HCT116 (cell line): ENCODE data around the gene RFESD. TPM values are rescaled to one million over a fixed set of nuclear protein-coding genes. Genes with fewer than 3 reads are reported as not detected.

Source experiments
- ATAC-seq: fragments of 200-7000 bp; cut with Tn5 transposase; 2 replicates; pipeline ENCODE4 v1.9.1; 2020; ENCODE audit warnings: mild to moderate bottlenecking, moderate library complexity
- BruUV-seq: library from RNA; stranded (reverse); fragments of 400-500 nt; replicated peaks from 2 replicates; lab custom pipeline; 2021; lab: Mats Ljungman, UMichigan
- CTCF ChIA-PET: fragments of 300-600 bp; sonication (Branson Sonifier 250); formaldehyde crosslinking; loops from one replicate; lab custom pipeline; 2021; ENCODE audit warnings: antibody characterized with exemption; lab: Charles Lee
- POLR2A ChIA-PET: fragments of 300-600, 350-600 bp; sonication (Branson Sonifier 250); formaldehyde crosslinking; loops from one replicate; lab custom pipeline; 2021; ENCODE audit warnings: antibody characterized with exemption; lab: Charles Lee
- RAD21 ChIA-PET, 2 experiments: fragments of 300-600 bp; sonication (Branson Sonifier 250); formaldehyde crosslinking; loops; one replicate each; lab custom pipeline; 2023; ENCODE audit warnings: low total read pairs in 2 of 2; ENCODE audit not compliant: uncharacterized antibody in 2 of 2, unreplicated experiment in 2 of 2, low non-redundant PET in 1 of 2; lab: Charles Lee
- DNase-seq: peaks from one replicate; pipeline ENCODE4 v3.0.0-alpha.2; 2010; ENCODE audit warnings: low read depth, low spot score
- H2AFZ ChIP-seq: fragments of 200-600 bp; shearing (Covaris generic), sonication (generic); 2 replicates; pipeline ENCODE4 v1.6.1; 2017; ENCODE audit warnings: low read depth, mixed run types, mixed read lengths, antibody characterized with exemption, low read length; ENCODE audit not compliant: poor library complexity, severe bottlenecking
- H3K27ac ChIP-seq: 2 replicates; pipeline ENCODE4 v1.5.1; 2012; ENCODE audit warnings: low read depth, low read length
- H3K27me3 ChIP-seq: fragments of 200-600 bp; sonication (generic); 2 replicates; pipeline ENCODE4 v1.6.1; 2016; ENCODE audit warnings: mixed run types, low read length, mixed read lengths; ENCODE audit not compliant: insufficient read depth
- H3K36me3 ChIP-seq, 2 experiments: fragments of 200-500 bp in 1 of 2; fragments of 200-600 bp in 1 of 2; sonication (Bioruptor generic) in 1 of 2; sonication (generic) in 1 of 2; 2 replicates each; pipeline versions ENCODE4 v1.5.1 to v1.6.1; 2014 to 2016; ENCODE audit warnings: low read length in 2 of 2, inconsistent platforms in 1 of 2, mixed read lengths in 1 of 2, mixed run types in 1 of 2; ENCODE audit not compliant: insufficient read depth in 2 of 2, control insufficient read depth in 1 of 2
- H3K4me1 ChIP-seq, 2 experiments: fragments of 200-600 bp in 1 of 2; sonication (generic) in 1 of 2; 2 replicates each; pipeline versions ENCODE4 v1.5.1 to v1.6.1; 2012 to 2017; ENCODE audit warnings: low read length in 2 of 2, inconsistent platforms in 1 of 2, mild to moderate bottlenecking in 1 of 2, mixed read lengths in 1 of 2, mixed run types in 1 of 2, moderate library complexity in 1 of 2; ENCODE audit not compliant: insufficient read depth in 2 of 2, control insufficient read depth in 1 of 2
- H3K4me2 ChIP-seq: fragments of 200-600 bp; sonication (generic); 2 replicates; pipeline ENCODE4 v1.6.1; 2017; ENCODE audit warnings: mixed run types, low read length, mixed read lengths
- H3K4me3 ChIP-seq, 2 experiments: fragments of 200-600 bp in 1 of 2; sonication (generic) in 1 of 2; replicated peaks in 1 of 2; 2 replicates each; pipeline ENCODE4 v1.5.1; 2011 to 2016; ENCODE audit warnings: low read length in 2 of 2, control low read depth in 1 of 2, low read depth in 1 of 2, mild to moderate bottlenecking in 1 of 2, mixed read lengths in 1 of 2, mixed run types in 1 of 2
- H3K79me2 ChIP-seq: fragments of 200-600 bp; sonication (generic); 2 replicates; pipeline ENCODE4 v1.6.1; 2017; ENCODE audit warnings: mild to moderate bottlenecking, mixed run types, low read length, moderate library complexity, mixed read lengths; ENCODE audit not compliant: insufficient read depth
- H3K9ac ChIP-seq: fragments of 200-600 bp; sonication (generic); 2 replicates; pipeline ENCODE4 v1.6.1; 2016; ENCODE audit warnings: low read length, mixed read lengths
- H3K9me2 ChIP-seq: fragments of 200-600 bp; sonication (generic), shearing (Covaris generic); 2 replicates; pipeline ENCODE4 v1.6.1; 2017; ENCODE audit warnings: mixed run types, mild to moderate bottlenecking, moderate library complexity; ENCODE audit not compliant: insufficient read depth
- H3K9me3 ChIP-seq, 2 experiments: fragments of 200-500 bp in 1 of 2; fragments of 200-600 bp in 1 of 2; sonication (Bioruptor generic) in 1 of 2; sonication (generic) in 1 of 2; 2 replicates each; pipeline ENCODE4 v1.6.1; 2014 to 2017; ENCODE audit warnings: low read length in 2 of 2, mixed read lengths in 2 of 2, inconsistent platforms in 1 of 2, low read depth in 1 of 2, mild to moderate bottlenecking in 1 of 2, mixed run types in 1 of 2, moderate library complexity in 1 of 2; ENCODE audit not compliant: control insufficient read depth in 1 of 2, insufficient read depth in 1 of 2
- H4K20me1 ChIP-seq: fragments of 200-600 bp; sonication (generic), shearing (Covaris generic); 2 replicates; pipeline ENCODE4 v1.6.1; 2017; ENCODE audit warnings: mixed run types, mild to moderate bottlenecking, moderate library complexity; ENCODE audit not compliant: insufficient read depth
- ATF3 ChIP-seq: IDR thresholded peaks from 2 replicates; pipeline ENCODE4 v1.6.1; 2012
- CEBPB ChIP-seq: IDR thresholded peaks from 2 replicates; pipeline ENCODE4 v1.6.1; 2012; ENCODE audit warnings: low read depth
- CTCF ChIP-seq, 3 experiments: fragments of 200-600 bp in 1 of 3; sonication (generic) in 1 of 3; IDR thresholded peaks in 2 of 3; conservative IDR thresholded peaks in 1 of 3; 2 replicates each; pipeline ENCODE4 v1.5.1; 2012 to 2017; ENCODE audit warnings: low read depth in 2 of 3, low read length in 2 of 3, antibody characterized with exemption in 1 of 3, borderline replicate concordance in 1 of 3, control low read depth in 1 of 3, mild to moderate bottlenecking in 1 of 3, mixed read lengths in 1 of 3, mixed run types in 1 of 3, moderate library complexity in 1 of 3; ENCODE audit not compliant: insufficient read depth in 1 of 3
- MAX ChIP-seq: IDR thresholded peaks from 2 replicates; pipeline ENCODE4 v1.6.1; 2012
- RAD21 ChIP-seq: IDR thresholded peaks from 2 replicates; pipeline ENCODE4 v1.6.1; 2012; ENCODE audit warnings: low read depth, mild to moderate bottlenecking
- REST ChIP-seq: IDR thresholded peaks from 2 replicates; pipeline ENCODE4 v1.6.1; 2012; ENCODE audit warnings: low read depth
- SP1 ChIP-seq: IDR thresholded peaks from 2 replicates; pipeline ENCODE4 v1.6.1; 2012; ENCODE audit warnings: low read depth
- ZNF274 ChIP-seq: fragments of 200-500 bp; sonication (Bioruptor generic); IDR thresholded peaks from 2 replicates; pipeline ENCODE4 v1.6.1; 2014; ENCODE audit warnings: mild to moderate bottlenecking, low read depth, low read length, inconsistent platforms
- intact Hi-C: fragments of 100-400 bp; cut with micrococcal nuclease; formaldehyde crosslinking; loops from 2 replicates; pipeline ENCODE4 v1.10.0; 2022
- total RNA-seq: library from RNA; stranded (reverse); gene quantifications from one replicate; pipeline ENCODE4 v1.2.1, GENCODE V29; 2021; ENCODE audit not compliant: unreplicated experiment

The RFESD gene
- total RNA-seq, 1 experiment from 2014 or later: 4.1 TPM

- Histone ChIP-seq H3K9ac (no peak overlapping the region), H2AFZ (peak overlapping the region; percentile 18), H4K20me1 (no peaks in the 10 kb centered on the region), H3K4me3 (no peak overlapping the region), H3K4me1 (no peaks in the 10 kb centered on the region), H3K36me3 (no peaks in the 10 kb centered on the region), H3K27ac (no peak overlapping the region), H3K27me3 (no peaks in the 10 kb centered on the region), H3K9me3 (peaks cover 0 to 4% of the 10 kb centered on the region in 2 experiments; a peak in 1 of 4 replicates), H3K79me2 (no peaks in the 10 kb centered on the region), H3K4me2 (no peak overlapping the region), H3K9me2 (no peaks in the 10 kb centered on the region)
- intact Hi-C loops: no loop called here
- POLR2A ChIA-PET: no interaction called here
- no TSS peak for BruUV-seq
- no peak for DNase-seq
- RAD21 ChIA-PET: no interaction called here
- CTCF ChIA-PET: no interaction called here
- TF ChIP-seq RAD21 (no peak), SP1 (no peak), MAX (no peak), ATF3 (no peak), CTCF (IDR thresholded peaks at IDR 0.05 in 2 of 3, conservative IDR thresholded peaks at IDR 0.05 in 1 of 3; ENCODE audit: borderline replicate concordance in 1 of 3, insufficient read depth in 1 of 3, low read depth in 2 of 3, low read length in 2 of 3) (no peak), ZNF274 (no peak), REST (no peak), CEBPB (no peak)
- ATAC-seq: no peak
Observed at GRCh38 chr5:95615164-95615467, 31.5 kb upstream of the RFESD start.
